Activated naive CD8-positive, alpha-beta T cell treated with anti-CD3 and anti-CD28 coated beads, Interleukin-2, amount 10 ng/mL, durations not matched to agents 7 days and 5 days (primary cell): ENCODE data around the gene SF3B6. TPM values are rescaled to one million over a fixed set of nuclear protein-coding genes. Genes with fewer than 3 reads are reported as not detected.

Experiments used
- ATAC-seq: fragments of 150-1000 bp; cut with Tn5 transposase; one replicate; pipeline ENCODE4 v1.10.0; 2021; ENCODE audit warnings: low read depth, moderate library complexity
- POLR2A ChIA-PET: fragments of 350-600 bp; sonication (Branson Sonifier 250); formaldehyde crosslinking; loops from one replicate; lab custom pipeline; 2021; ENCODE audit warnings: antibody characterized with exemption; lab: Charles Lee
- DNase-seq: peaks from one replicate; pipeline ENCODE4 v3.0.0; 2021
- H3K27ac Mint-ChIP-seq: one replicate; pipeline ENCODE4 v1.8.0; 2022; ENCODE audit warnings: mild to moderate bottlenecking, mixed read lengths
- H3K27me3 Mint-ChIP-seq: one replicate; pipeline ENCODE4 v1.8.0; 2022; ENCODE audit warnings: mild to moderate bottlenecking, moderate library complexity, mixed read lengths
- H3K36me3 Mint-ChIP-seq: one replicate; pipeline ENCODE4 v1.8.0; 2021; ENCODE audit warnings: mild to moderate bottlenecking, mixed read lengths
- H3K4me1 Mint-ChIP-seq: one replicate; pipeline ENCODE4 v1.8.0; 2021; ENCODE audit warnings: mixed read lengths
- H3K4me3 Mint-ChIP-seq: one replicate; pipeline ENCODE4 v1.8.0; 2022; ENCODE audit warnings: mild to moderate bottlenecking, moderate library complexity, mixed read lengths
- H3K9me3 Mint-ChIP-seq: one replicate; pipeline ENCODE4 v1.8.0; 2021; ENCODE audit warnings: mixed read lengths
- total RNA-seq, 2 experiments: library from RNA; stranded (reverse); gene quantifications; one replicate each; pipeline ENCODE4 v1.2.3, GENCODE V29; 2021

The SF3B6 gene
- total RNA-seq, 2 experiments from 2014 or later: 66.5 to 71.2 TPM

DNA sequence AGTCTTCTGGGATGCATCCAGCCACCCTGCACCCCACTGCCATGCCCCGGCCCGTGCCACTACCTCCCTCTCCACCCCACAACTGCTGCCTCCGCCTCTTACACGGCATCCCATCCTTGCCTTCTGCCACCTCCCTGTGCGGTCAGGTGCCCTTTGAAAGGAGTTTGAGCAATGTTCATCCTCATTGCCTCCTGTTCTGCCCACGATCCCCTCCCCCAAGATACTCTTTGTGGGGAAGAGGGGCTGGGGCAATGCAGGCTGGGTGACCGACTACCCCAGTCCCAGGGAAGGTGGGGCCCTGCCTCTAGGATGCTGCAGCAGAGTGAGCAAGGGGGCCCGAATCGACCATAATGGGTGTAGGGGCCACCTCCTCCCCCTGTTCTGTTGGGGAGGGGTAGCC, 57.9 kb downstream of the SF3B6 start:
- Mint-ChIP-seq H3K27me3 (peaks cover 3% of the 10 kb centered on the region), H3K27ac (no peak overlapping the region), H3K4me3 (no peak overlapping the region), H3K4me1 (no peaks in the 10 kb centered on the region), H3K36me3 (no peaks in the 10 kb centered on the region), H3K9me3 (no peaks in the 10 kb centered on the region)
- POLR2A ChIA-PET: no interaction called here
- ATAC-seq (no peak), DNase-seq (no peak)

DNA sequence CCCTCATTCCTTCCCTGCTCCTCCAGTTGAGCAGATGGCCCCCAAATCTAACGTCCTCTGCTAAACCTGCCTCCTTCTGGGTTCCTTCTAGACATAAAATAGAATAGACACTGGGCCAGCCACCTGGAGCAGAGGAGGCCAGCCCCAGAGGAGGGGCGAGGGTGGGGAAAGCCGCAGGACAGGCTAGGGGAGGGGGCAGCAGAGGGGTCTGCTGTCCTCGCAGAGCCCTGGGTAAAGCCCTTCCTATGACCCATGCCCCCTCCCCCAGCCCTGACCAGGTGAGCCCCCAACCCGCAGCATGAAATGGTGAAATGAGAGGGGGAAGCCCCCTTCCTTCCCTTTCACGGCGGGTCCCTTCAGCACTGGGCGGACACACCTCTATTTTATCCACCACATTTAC, 58.4 kb downstream of the SF3B6 start:
- H3K36me3 Mint-ChIP-seq: no peaks in the 10 kb centered on the region
- no peak overlapping the region for H3K4me3 Mint-ChIP-seq
- no peak overlapping the region for H3K27ac Mint-ChIP-seq
- H3K9me3 Mint-ChIP-seq: no peaks in the 10 kb centered on the region
- POLR2A ChIA-PET: no interaction called here
- no peak for ATAC-seq
- H3K4me1 Mint-ChIP-seq: no peaks in the 10 kb centered on the region
- peaks cover 3% of the 10 kb centered on the region for H3K27me3 Mint-ChIP-seq
- DNase-seq: no peak

Other genes with a start within 250 kb of the SF3B6 start
- gene ATAD2B, start 149.2 kb downstream of the SF3B6 start, total RNA-seq: 10 to 100 TPM; 33.2 to 34.6 TPM
- 10 to 100 TPM; 11.2 to 12.4 TPM for gene UBXN2A, start 135.9 kb downstream of the SF3B6 start, total RNA-seq
- not detected for gene MFSD2B, start 66.2 kb downstream of the SF3B6 start, total RNA-seq
- 10 to 100 TPM; 15.6 to 19.4 TPM for gene WDCP, start 28.9 kb downstream of the SF3B6 start, total RNA-seq
- 1 to 10 TPM; 4.0 to 4.3 TPM for gene FKBP1B, start 26.6 kb downstream of the SF3B6 start, total RNA-seq
- 1 to 10 TPM; 3.6 to 3.7 TPM for gene TP53I3, start 8.5 kb upstream of the SF3B6 start, total RNA-seq
- gene PFN4, start 47.0 kb upstream of the SF3B6 start, total RNA-seq: not detected
- 10 to 100 TPM; 13.1 to 14.9 TPM for gene FAM228B, start 47.1 kb upstream of the SF3B6 start, total RNA-seq
- gene FAM228A, start 98.7 kb upstream of the SF3B6 start, total RNA-seq: under 1 TPM in 1 of 2 experiments, not detected in 1; 0.51 TPM